NCI-H524 treated with DMSO at 0.1 percent for 48 hours (cell line): Measurements from ENCODE around the gene DRAM2.
"Not testable (repeated sequence)": the region's sequence is repeated elsewhere in the genome, so short reads cannot be mapped to it uniquely, and the experiment has no call there.

Experiments used
- DNase-seq: peaks from one replicate; lab custom pipeline; 2025; lab: John Stamatoyannopoulos, UW

DRAM2 gene

DNA sequence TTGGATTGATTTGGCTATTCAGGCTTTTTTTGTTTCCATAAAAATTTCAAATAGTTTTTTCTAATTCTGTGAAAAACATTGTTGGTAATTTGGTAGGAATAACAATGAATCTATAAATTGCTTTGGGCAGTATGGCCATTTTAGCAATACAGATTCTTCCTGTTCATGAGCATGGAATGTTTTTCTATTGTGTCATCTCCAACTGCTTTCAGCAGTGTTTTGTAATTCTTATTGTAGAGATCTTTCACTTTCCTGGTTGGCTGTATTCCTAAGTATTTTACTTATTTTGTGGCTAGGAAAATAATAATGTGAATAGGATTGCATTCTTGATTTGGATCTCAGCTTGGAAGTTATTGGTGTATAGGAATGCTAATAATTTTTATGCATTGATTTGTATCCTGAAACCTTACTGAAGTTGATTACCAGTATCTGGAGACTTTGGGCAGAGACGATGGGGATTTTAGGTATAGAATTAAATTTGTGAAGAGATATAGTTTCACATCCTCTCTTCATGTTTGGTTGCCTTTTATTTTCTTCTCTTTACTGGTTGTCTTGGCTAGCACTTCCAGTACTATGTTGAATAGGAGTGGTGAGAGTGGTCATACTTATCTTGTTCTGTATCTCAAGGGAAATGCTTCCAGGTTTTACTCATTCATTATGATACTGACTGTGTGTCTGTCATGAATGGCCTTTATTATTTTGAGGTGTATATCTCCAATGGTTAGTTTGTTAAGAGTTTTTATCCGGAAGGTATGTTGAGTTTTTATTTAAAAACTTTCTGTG is 57.3 kb downstream of the DRAM2 start:
- no peak for DNase-seq

DNA sequence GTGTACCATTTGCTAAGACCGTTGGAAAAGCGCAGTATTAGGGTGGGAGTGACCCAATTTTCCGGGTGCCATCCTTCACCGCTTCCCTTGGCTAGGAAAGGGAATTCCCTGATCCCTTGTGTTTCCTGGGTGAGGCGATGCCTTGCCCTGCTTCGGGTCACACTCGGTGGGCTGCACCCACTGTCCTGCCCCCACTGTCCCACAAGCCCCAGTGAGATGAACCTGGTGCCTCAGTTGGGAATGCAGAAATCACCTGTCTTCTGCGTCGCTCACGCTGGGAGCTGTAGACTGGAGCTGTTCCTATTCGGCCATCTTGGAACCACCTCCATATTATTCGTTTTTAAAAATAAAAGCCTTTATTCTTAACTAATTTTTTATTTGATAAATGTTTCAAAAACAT is 60.6 kb downstream of the DRAM2 start:
- DNase-seq = not testable (repeated sequence)

DNA sequence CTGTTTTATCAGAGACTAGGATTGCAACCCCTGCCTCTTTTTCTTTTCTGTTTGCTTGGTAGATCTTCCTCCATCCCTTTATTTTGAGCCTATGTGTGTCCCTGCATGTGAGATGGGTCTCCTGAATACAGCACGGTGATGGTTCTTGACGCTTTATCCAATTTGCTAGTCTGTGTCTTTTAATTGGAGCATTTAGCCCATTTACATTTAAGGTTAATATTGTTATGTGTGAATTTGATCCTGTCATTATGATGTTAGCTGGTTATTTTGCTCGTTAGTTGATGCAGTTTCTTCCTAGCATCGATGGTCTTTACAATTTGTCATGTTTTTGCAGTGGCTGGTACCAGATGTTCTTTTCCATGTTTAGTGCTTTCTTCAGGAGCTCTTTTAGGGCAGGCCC is 62.6 kb downstream of the DRAM2 start:
- DNase-seq = not testable (repeated sequence)
